Endodermal cell (in vitro differentiated cells): ENCODE results near the gene ALKBH4. TPM values are rescaled to one million over a fixed set of nuclear protein-coding genes. Genes with fewer than 3 reads are reported as not detected.
A peak's percentile ranks its signal among the peaks of the same experiment; 100 is the strongest.

Experiments used
- DNase-seq: peaks from one replicate; pipeline ENCODE4 v3.0.0-alpha.2; 2017
- H3K27ac ChIP-seq: 2 replicates; pipeline ENCODE4 v1.5.1; 2013; ENCODE audit warnings: mild to moderate bottlenecking, low read depth, low read length, moderate library complexity
- H3K27me3 ChIP-seq: 2 replicates; pipeline ENCODE4 v1.6.1; 2013; ENCODE audit warnings: mild to moderate bottlenecking, low read length, moderate library complexity; ENCODE audit not compliant: insufficient read depth, control insufficient read depth, poor library complexity, severe bottlenecking
- H3K36me3 ChIP-seq: 2 replicates; pipeline ENCODE4 v1.7.0; 2013; ENCODE audit warnings: mild to moderate bottlenecking, low read length, moderate library complexity; ENCODE audit not compliant: control insufficient read depth, insufficient read depth
- H3K4me1 ChIP-seq: one replicate; pipeline ENCODE4 v1.7.0; 2013; ENCODE audit warnings: low read length; ENCODE audit not compliant: control insufficient read depth, insufficient read depth
- H3K4me3 ChIP-seq: 2 replicates; pipeline ENCODE4 v1.5.1; 2013; ENCODE audit warnings: mild to moderate bottlenecking, low read length, moderate library complexity
- H3K9ac ChIP-seq: 2 replicates; pipeline ENCODE4 v1.6.1; 2013; ENCODE audit warnings: mild to moderate bottlenecking, low read length, moderate library complexity; ENCODE audit not compliant: poor library complexity, severe bottlenecking; ENCODE audit errors: extremely low read depth
- H3K9me3 ChIP-seq: 2 replicates; pipeline ENCODE4 v1.6.1; 2013; ENCODE audit warnings: mild to moderate bottlenecking, low read length, moderate library complexity; ENCODE audit not compliant: control insufficient read depth
- H3K27ac Mint-ChIP-seq: 2 replicates; pipeline ENCODE4 v1.8.0; 2020; ENCODE audit warnings: mixed read lengths
- H3K27me3 Mint-ChIP-seq: 2 replicates; pipeline ENCODE4 v1.8.0; 2021; ENCODE audit warnings: mild to moderate bottlenecking, mixed read lengths; ENCODE audit not compliant: insufficient read depth
- H3K36me3 Mint-ChIP-seq: 2 replicates; pipeline ENCODE4 v1.8.0; 2020; ENCODE audit warnings: low read depth, mixed read lengths
- H3K4me1 Mint-ChIP-seq: 2 replicates; pipeline ENCODE4 v1.8.0; 2020; ENCODE audit warnings: mixed read lengths
- H3K4me3 Mint-ChIP-seq: 2 replicates; pipeline ENCODE4 v1.8.0; 2020; ENCODE audit warnings: mild to moderate bottlenecking, moderate library complexity, mixed read lengths
- H3K9me3 Mint-ChIP-seq: 2 replicates; pipeline ENCODE4 v1.8.0; 2020; ENCODE audit warnings: mild to moderate bottlenecking, mixed read lengths
- WGBS, 2 experiments: methylation state at CpG; one replicate each; pipeline versions ENCODE4 v1.1.5 to v1.1.7; 2013; ENCODE audit warnings: missing lambda C conversion rate in 2 of 2, mixed read lengths in 1 of 2; ENCODE audit not compliant: insufficient coverage in 1 of 2, insufficient read length in 1 of 2; 5-methylcytosine and 5-hydroxymethylcytosine counted together
- total RNA-seq, 2 donors: library from RNA; stranded (reverse); fragmentation: NEBNext Ultra II Directional in 1 of 2; extraction: Animal tissue kit (Norgen Biotek cat#: 25700) in 1 of 2; gene quantifications; 2 replicates in 1 of 2; 3 replicates in 1 of 2; pipeline ENCODE4 v1.2.1, GENCODE V29; 2021
- TF ChIP-seq, protein P1 (sequence below): fragments of 200-600 bp; sonication (generic); conservative IDR thresholded peaks from 2 replicates; pipeline ENCODE4 v1.5.0; 2021; ENCODE audit warnings: antibody characterized with exemption, mild to moderate bottlenecking

The ALKBH4 gene
- total RNA-seq, 2 donors from 2014 or later, result 16.2 to 17.2 TPM

DNA sequence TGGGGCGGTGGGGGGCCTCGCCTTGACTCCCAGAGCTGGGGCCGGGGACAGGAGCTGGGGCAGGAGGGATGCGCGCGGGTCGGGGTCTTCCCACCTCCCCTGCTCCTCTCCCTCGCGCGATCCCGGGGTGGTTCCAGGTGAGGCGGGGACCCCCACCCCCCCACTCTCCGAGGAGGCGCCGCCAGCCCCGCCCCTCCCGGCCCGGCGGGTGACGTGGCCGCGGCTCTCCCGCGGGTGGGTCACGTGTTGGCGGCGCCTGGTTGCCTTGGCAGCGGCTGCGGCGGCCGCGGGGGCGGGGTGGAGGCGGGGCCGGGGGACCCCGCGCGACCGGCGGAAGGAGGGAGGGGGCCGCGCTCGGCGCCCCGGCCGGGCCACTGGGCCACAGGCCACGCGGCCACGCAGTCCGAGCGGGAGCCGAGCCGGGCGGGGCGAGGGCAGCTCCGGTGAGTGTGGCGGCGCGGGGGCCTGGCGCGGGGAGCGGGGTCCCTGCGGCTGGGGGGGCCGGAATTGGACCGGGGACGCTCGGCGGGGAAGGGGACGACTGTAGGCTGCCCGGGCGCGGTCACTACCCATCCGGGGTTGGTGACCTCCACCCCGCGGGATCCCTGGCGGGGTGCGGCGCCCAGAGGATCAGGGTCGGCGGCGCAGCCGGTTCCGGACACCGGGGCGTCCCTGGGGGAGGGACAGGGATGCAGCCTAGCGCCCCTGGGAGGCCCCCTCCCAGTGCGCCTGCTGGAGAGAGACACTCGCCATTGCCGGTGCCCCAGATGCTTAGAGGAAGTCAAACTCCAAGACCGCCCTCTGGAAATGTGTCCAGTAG lies 31.2 kb downstream of the ALKBH4 start, which contains the start of gene ORAI2:
Gene ORAI2 (plus strand): TSS at position 357 of the 820 bp plus-strand sequence. CDS start 5,382 bp downstream, outside the sequence.
- peak within 1 kb of the TSS; percentile 63 for H3K9ac ChIP-seq
- Mint-ChIP-seq H3K36me3 (peaks cover 10% of the 10 kb centered on the region), H3K4me1 (peaks cover 14% of the 10 kb centered on the region), H3K4me3 (peak within 1 kb of the TSS; percentile 66), H3K27me3 (no peaks in the 10 kb centered on the region), H3K9me3 (no peaks in the 10 kb centered on the region), H3K27ac (peak within 1 kb of the TSS; percentile 72)
- H3K4me3 ChIP-seq, result peak within 1 kb of the TSS; percentile 84
- TF ChIP-seq, protein P1, sequence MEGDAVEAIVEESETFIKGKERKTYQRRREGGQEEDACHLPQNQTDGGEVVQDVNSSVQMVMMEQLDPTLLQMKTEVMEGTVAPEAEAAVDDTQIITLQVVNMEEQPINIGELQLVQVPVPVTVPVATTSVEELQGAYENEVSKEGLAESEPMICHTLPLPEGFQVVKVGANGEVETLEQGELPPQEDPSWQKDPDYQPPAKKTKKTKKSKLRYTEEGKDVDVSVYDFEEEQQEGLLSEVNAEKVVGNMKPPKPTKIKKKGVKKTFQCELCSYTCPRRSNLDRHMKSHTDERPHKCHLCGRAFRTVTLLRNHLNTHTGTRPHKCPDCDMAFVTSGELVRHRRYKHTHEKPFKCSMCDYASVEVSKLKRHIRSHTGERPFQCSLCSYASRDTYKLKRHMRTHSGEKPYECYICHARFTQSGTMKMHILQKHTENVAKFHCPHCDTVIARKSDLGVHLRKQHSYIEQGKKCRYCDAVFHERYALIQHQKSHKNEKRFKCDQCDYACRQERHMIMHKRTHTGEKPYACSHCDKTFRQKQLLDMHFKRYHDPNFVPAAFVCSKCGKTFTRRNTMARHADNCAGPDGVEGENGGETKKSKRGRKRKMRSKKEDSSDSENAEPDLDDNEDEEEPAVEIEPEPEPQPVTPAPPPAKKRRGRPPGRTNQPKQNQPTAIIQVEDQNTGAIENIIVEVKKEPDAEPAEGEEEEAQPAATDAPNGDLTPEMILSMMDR, result no peak
- H3K9me3 ChIP-seq, result no peaks in the 10 kb centered on the region
- peak; percentile 88 for DNase-seq
- peak within 1 kb of the TSS; percentile 64 for H3K27ac ChIP-seq
- no peaks in the 10 kb centered on the region for H3K36me3 ChIP-seq
- H3K4me1 ChIP-seq, result no peaks in the 10 kb centered on the region
- H3K27me3 ChIP-seq, result no peaks in the 10 kb centered on the region
- 1 to 2% methylated on average over 22 to 90 of the region's 90 CpGs for WGBS, 2 experiments

DNA sequence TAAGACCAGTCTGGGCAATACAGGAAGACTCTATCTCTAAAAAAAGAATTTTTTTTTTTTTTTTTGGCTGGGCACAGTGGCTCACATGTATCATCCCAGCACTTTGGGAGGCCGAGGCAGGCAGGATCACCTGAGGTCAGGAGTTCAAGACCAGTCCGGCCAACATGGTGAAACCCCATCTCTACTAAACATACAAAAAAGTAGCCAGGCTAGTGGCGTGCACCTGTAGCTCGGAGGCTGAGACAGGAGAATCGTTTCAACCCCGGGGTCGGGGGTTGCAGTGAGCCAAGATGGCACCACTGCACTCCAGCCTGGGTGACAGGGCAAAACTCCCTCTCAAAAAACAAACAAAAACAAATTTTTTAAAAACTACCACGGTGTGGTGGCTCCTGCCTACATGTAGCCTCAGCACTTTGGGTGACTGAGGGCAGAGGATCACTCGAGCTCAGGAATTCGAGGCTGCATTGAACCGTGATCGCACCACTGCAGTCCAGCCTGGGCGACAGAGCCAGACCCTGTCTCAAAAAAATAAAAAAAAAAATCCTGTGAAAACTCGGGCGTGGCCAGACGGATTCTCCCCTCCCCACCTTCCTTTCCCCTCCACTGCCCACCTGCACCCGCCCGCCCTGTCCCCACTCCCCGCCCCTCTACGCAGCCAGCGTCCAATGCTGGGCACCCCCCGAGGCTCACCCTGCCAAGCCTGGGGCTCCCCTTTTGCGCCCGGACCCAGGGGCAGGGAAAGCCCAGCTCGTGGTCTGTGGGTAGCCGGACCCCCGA lies 32.0 kb downstream of the ALKBH4 start:
- Histone ChIP-seq H3K36me3 (no peaks in the 10 kb centered on the region), H3K27ac (peak overlapping the region; percentile 64), H3K4me1 (no peaks in the 10 kb centered on the region), H3K27me3 (no peaks in the 10 kb centered on the region), H3K9me3 (no peaks in the 10 kb centered on the region), H3K4me3 (peak overlapping the region; percentile 84), H3K9ac (peak overlapping the region; percentile 63)
- 37% methylated on average over 10 to 27 of the region's 27 CpGs for WGBS, 2 experiments
- Mint-ChIP-seq H3K4me3 (peak overlapping the region; percentile 66), H3K27ac (peak overlapping the region; percentile 72), H3K4me1 (peaks cover 14% of the 10 kb centered on the region), H3K36me3 (peaks cover 12% of the 10 kb centered on the region), H3K27me3 (no peaks in the 10 kb centered on the region), H3K9me3 (no peaks in the 10 kb centered on the region)
- peak; percentile 66 for DNase-seq
- TF ChIP-seq, protein P1, result no peak

DNA sequence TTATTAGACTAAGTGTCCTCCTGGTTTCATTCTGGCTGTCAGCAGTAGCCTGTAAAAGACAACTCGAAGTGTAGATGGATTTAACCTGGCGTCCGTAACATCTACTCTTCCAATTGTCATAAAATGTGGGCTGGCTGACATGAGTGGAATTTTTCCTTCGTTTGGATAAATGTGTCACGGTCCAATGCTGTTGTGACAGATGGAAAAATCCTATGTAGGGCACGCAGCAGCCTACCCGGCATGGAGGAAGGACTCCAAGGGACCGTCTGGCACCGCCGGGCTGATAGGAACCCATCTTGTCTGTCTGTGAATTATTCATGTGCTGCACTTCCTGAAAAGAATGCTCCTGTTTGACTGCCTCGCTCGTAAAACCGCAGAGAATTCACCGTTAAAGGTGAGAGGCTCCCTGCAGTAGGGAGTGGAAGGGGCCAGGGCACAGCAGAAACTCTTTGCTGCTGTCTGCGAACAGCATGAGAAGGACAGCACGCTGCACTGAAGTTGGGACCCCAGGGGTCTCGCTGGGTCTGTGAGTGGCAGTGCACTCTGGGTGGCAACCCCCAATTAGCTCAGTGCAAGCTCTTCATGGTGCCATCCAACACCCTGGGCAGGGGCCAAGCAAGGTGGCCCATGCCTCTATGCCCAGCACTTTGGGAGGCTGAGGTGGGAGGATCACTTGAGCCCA lies 32.9 kb downstream of the ALKBH4 start:
- no peaks in the 10 kb centered on the region for H3K27me3 Mint-ChIP-seq
- no peaks in the 10 kb centered on the region for H3K27me3 ChIP-seq
- H3K9ac ChIP-seq, result no peak overlapping the region
- DNase-seq, result peak; percentile 69
- H3K36me3 ChIP-seq, result no peaks in the 10 kb centered on the region
- H3K27ac ChIP-seq, result no peak overlapping the region
- no peak overlapping the region for H3K4me3 ChIP-seq
- peaks cover 14% of the 10 kb centered on the region for H3K4me1 Mint-ChIP-seq
- TF ChIP-seq, protein P1, result no peak
- no peaks in the 10 kb centered on the region for H3K9me3 Mint-ChIP-seq
- H3K27ac Mint-ChIP-seq, result no peak overlapping the region
- peaks cover 15% of the 10 kb centered on the region for H3K36me3 Mint-ChIP-seq
- H3K9me3 ChIP-seq, result no peaks in the 10 kb centered on the region
- H3K4me3 Mint-ChIP-seq, result peak overlapping the region; percentile 66
- WGBS, 2 experiments, result 59 to 62% methylated on average over 16 to 17 of the region's 17 CpGs
- H3K4me1 ChIP-seq, result no peaks in the 10 kb centered on the region
